Glutamatergic neuron (in vitro differentiated cells): ENCODE measurements around the gene RWDD4. TPM values are rescaled to one million over a fixed set of nuclear protein-coding genes. Genes with fewer than 3 reads are reported as not detected.

Experiments
- total RNA-seq: library from RNA; stranded (reverse); fragmentation: NEBNext Ultra II Directional; extraction: Animal tissue kit (Norgen Biotek cat#: 25700); gene quantifications from one replicate; pipeline ENCODE4 v1.2.1, GENCODE V29; 2021; ENCODE audit not compliant: unreplicated experiment

RWDD4 gene
- total RNA-seq, 1 donor from 2014 or later, result 17.8 TPM

Other genes with a start within 250 kb of the RWDD4 start
- 15.9 TPM for gene CDKN2AIP, start 214.5 kb downstream of the RWDD4 start, total RNA-seq
- 4.8 TPM for gene ING2, start 154.1 kb downstream of the RWDD4 start, total RNA-seq
- gene TRAPPC11, start 108 bp upstream of the RWDD4 start, total RNA-seq, result 56.2 TPM
- 26.7 TPM for gene STOX2, start 246.1 kb upstream of the RWDD4 start, total RNA-seq